GM18499 (cell line): Measurements from ENCODE around the gene CLDN8.

Source experiments
- ATAC-seq: cut with Tn5 transposase; IDR thresholded peaks from one replicate; pipeline ENCODE4 v1.9.1; 2021; ENCODE audit warnings: moderate number of reproducible peaks; ENCODE audit not compliant: insufficient read depth, unreplicated experiment

The CLDN8 gene

GRCh38 chr21:30207252-30207579, 8.7 kb downstream of the CLDN8 start:
- no peak for ATAC-seq

GRCh38 chr21:30206551-30207251, 9.2 kb downstream of the CLDN8 start:
- no peak for ATAC-seq

- ATAC-seq: no peak
These were observed 15.9 kb downstream of the CLDN8 start for GRCh38 chr21:30200000-30200399.

- no peak for ATAC-seq
These were observed 21.1 kb downstream of the CLDN8 start for GRCh38 chr21:30194701-30195299.

GRCh38 chr21:30193201-30193600, 22.7 kb downstream of the CLDN8 start:
- no peak for ATAC-seq

GRCh38 chr21:30190554-30190953, 25.3 kb downstream of the CLDN8 start:
- ATAC-seq: no peak

GRCh38 chr21:30189773-30190172, 26.1 kb downstream of the CLDN8 start:
- ATAC-seq: no peak

GRCh38 chr21:30186242-30186641, 29.7 kb downstream of the CLDN8 start:
- no peak for ATAC-seq

- no peak for ATAC-seq
These were observed 47.8 kb downstream of the CLDN8 start for GRCh38 chr21:30168086-30168485.

- no peak for ATAC-seq
These were observed 49.2 kb downstream of the CLDN8 start, which contains the start of gene CLDN17 for GRCh38 chr21:30166705-30167104. Gene CLDN17, minus strand, starts transcription at chr21:30166805. Its CDS starts 188 bp downstream, at chr21:30166617.

GRCh38 chr21:30166171-30166570, 49.7 kb downstream of the CLDN8 start:
- ATAC-seq: no peak

GRCh38 chr21:30164796-30165195, 51.1 kb downstream of the CLDN8 start:
- ATAC-seq: no peak
